OCI-M1 (cell line): ENCODE data around the gene MRPL32.
A peak's percentile ranks its signal among the peaks of the same experiment; 100 is the strongest.

ENCODE experiments used
- DNase-seq: peaks from one replicate; lab custom pipeline; 2025; lab: John Stamatoyannopoulos, UW

MRPL32 gene

DNA sequence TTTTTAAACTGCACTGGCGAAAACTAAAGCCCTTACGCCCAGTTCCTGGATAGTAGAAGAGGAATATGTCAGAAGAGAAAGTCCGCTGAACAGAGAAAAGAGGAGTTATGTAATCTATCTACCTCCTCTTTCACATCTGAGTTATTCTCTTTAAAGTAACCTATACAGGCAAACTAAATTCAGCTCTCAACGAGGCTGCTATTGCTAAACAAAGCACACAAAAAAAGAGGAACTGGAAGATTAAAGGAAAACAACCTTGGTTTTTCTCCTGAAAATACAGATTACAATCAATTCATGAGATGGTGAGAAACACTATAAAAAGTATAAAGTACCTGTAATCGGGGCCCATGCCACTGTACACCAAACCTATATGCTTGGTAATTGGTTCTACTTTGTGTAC is 6.0 kb upstream of the MRPL32 start:
- peak; percentile 58 for DNase-seq

DNA sequence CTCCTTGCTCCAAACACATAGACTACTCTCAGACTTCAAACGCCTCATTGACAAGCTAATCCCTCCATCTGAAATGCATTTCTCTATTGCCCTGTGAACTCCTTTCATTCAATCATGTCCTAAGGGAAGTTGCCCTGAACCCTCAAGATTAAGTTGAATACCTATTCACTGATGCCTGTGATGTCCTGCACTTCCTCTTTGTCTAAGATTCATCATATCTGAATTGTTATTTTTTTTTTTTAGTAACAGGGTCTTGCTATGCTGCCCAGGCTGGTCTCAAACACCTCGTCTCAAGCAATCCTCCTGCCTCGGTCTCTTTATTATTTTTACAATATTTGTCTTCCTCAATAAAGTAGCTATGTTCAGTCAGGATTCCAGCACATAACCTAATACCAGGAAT is 3.4 kb upstream of the MRPL32 start:
- DNase-seq, result peak; percentile 4

DNA sequence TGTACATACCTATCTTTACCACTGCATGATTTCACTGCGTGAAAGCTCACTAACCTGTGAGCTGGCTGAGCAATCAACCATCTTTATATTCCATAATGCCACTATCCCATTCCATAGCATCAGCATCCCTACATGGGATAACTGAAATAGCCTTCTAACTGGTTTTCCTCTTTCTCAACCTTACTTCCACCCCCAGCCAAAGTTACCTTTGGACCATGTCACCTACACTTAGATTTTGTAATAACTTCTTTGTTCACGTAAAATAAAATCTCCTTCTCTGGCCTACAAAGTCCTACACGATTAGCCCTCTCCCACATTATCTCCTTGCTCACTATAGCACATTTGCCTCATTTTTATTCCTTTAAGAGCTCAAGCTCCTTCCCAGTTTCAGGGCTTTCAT is 2.7 kb upstream of the MRPL32 start:
- no peak for DNase-seq

DNA sequence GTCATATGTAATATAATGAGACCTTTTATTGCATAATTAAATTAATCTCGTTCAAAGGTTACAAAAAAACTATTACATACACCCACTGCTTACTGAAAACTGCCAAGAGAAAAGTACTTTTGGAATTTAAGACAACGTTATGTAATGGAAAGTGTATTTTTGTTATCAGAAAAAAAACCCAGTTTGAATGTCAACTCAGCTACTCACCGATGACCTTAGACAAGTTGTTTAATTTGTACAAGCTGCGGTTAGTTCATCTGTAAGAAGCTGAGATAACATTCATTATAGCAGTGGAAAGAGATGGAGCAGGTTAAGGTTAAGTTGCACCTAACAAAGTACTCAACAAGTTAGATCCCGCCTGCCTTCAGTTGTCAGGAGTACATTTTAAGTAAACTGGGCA is 1.3 kb upstream of the MRPL32 start:
- peak; percentile 30 for DNase-seq

DNA sequence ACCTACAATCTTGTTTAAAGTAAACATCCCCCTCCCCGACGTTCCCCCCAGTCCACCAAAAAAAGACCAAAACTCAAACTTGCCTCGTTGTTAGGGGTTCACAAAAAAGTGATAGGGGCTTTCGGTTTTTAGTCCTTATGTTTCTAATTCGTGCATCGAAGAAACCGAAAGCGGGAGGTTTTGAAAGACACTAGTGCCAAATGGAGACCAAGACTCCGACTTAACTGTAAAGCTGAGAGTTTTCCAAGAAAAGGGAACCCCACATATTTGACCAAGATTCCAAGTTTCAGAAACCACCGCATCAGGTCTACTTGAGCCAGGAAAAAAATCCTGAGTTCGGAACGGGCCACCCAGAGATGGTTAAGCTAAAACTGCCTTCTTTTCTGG is 736 bp upstream of the MRPL32 start:
- DNase-seq, result peak; percentile 49

DNA sequence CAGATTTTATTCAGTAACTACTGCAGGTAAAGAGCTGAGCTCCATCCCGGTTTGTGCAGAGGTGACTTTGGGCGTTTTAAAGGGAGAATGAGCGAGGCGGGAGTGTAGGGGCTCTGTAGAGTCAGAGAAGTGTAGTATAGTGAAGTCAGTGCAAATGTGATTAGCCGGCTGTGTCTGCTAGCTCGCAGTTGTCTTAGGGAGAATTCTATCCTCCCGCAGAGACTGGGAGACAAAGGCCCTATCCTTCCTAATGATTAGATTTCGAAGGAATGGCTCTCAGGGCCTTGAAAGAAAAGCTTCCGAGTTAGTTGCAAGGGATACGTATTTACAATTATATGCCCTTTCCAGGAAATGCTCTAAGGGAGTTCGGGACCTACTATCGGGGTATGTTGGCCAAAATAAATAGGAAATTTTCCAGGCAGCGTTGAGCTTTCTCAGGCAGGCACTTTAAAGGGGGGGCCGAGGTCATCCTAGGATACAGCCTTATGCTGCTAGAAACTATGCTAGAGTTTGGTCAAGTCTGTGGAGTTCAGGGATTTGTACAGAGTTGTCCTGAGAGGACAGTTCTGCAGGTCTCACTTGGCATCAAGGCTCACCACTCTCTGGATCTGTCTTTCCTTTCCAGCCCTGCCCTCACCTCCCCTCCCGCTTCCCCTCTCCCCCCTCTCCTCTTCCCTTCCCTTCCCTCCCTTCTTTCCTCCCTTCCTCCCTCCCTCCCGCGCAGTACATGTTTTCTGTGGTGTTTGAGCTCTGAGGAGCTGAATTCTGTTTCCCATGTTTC is 825 bp downstream of the MRPL32 start:
- peak; percentile 22 for DNase-seq

DNA sequence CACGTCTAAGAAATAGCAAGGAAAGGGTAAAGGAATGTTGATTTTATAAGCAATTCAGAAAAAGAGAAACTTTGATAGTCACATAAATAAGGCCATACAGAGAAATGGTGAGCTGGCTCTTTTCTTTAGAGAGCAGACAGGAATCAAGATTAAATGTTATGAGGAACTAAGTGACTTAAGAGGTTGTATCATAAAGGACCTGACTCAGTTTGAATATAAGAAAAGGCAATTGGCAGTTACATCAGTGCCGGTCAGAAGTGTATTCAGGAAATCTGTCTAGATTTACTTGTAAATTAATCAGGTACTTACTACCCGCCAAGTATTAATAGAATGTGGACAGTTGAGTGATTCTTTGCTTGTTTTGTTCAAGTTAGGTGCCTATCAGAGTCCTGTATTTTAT is 2.1 kb downstream of the MRPL32 start:
- no peak for DNase-seq

DNA sequence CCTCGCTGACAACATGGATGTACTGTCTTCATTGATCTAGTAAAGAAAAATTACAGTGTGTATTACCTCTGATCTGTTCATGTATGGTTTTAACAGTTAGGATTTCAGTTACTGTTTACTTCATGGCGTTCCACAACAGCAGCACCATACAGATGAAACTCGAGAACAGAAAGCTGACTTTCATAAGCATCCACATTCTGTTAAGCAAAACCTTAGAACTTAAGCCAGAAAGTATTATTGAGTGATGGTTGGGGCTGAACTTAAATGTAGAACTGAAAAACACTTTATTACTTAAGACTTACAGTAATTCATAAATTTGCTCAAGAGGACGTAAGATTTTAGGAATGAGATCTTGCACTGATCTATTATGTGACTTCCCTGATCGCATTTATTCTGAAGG is 3.7 kb downstream of the MRPL32 start:
- no peak for DNase-seq

DNA sequence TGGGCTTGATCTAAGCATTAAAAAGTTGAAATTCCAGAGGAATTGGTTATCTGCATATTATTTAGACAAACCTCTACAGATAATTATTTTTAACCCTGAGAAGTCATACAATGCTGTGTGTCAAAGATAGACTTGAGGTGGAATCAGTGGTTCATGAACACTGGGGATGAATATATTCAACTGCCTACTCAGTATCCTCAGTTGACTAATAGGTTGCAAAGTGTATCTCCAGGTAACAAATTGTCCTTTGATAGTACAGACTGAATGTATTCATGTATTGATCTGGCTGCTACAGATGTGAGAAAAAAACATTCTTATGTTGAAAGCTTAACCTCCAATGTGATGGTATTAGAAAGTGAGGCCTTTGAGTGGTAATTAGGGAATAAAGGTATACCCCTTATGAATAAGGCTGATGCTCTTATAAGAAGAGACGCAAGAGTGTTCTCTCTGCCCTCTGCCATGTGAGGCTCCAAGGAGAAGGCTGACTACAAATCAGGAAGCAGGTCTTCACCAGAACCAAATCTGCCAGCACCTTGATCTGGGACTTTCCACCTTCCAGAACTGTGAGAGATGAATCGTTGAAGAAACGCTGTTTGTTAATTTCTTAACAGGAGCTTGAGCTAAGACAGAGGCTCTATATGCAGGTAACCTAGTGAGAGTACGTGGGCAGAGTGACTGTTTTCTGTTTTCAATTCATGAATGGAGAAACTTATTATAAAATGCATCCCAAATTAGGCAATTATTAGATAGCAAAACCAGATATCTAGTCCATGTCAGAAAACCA is 7.5 kb downstream of the MRPL32 start:
- no peak for DNase-seq

DNA sequence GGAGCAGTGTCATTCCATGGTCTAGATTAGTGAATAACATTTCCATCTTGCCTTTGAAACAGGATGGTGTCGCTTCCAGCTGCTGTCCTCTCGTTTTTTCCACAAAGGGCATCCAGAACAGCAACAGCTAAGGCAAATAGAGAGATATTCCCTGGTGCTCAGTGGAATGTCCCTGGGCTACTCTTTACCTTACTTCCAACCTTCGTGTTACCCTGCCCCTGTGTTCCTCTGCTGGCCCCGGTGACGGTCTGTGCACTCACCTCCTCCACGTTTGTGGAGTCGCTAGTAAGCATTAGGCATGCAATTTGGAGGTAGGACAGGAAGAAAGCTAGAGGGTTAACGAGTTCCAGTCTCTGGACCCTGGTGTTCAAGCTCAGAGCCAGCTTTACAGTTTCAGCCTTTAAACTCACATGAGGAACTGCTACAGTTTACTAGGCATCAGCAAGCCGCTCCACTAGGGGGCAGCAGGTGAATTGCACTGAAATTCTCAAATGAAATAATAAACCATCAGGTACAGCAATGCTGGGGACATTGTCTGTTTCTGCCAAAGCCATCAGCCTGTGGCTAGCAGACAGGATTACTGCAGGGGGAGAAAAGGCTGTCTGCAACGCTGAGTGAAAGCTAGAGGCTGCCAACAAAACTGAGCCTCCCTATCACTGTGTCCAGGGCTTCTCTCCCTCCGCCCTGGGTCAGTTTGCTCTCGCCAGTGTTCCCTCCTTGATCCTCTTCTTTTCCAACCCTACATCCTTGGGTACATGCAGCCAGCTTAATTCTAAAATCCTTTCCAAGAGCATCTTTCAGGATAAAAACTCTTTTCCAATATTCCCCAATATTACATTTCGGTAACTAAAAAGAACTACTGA is 9.0 kb downstream of the MRPL32 start:
- DNase-seq, result peak; percentile 80

DNA sequence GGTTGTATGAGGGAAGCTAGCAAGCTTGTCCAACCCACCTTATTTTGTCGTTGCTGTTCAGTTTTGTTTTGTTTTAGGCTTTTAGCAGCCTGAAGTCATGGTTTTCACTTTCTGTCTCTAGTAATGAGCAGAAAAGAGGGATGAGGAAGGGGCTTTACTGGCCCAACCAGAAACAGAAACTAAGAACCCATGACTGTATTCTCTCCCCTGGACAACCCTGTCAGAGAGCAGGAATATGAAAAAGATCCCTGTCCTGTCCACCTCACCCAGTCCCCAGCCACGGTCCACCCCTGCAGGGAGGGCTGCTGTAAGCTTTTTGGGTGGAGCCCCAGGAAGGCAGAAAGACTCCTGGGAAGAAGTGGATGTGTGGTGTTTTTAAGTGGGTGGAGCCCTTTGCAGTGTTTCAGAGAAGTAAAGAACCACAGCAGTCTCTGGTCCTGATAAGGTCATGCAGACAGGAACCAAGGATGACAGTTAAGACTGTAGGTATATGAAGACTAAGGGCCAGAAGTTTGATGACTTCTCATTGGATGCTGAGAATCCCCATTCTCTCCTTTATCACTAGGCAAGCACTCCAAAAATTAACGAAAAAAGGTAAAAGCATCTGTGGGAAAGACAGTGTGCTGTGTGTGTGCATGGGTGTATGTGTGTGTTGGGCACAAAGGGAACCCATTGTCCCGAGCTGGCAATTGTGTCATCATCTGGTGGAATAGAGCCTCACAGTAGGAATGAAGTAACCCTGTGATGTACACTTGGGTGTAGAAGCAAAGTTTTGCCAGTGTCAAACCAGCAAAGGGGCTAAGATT is 13.8 kb downstream of the MRPL32 start:
- DNase-seq, result peak; percentile 77

DNA sequence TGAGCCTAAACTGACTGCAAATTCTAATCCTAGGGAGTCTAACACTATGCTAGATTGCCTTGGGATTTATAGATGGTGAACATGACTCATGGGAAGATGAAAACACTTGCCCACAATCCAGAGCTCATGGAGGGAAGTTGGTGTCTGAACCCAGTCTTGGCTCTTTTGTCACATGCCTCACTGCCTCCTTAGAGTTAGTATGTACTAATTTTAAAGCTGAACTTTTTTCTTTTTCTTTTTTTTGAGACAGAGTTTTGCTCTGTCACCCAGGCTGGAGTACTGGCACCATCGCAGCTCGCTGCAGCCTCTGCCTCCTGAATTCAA is 14.4 kb downstream of the MRPL32 start:
- DNase-seq, result no peak

DNA sequence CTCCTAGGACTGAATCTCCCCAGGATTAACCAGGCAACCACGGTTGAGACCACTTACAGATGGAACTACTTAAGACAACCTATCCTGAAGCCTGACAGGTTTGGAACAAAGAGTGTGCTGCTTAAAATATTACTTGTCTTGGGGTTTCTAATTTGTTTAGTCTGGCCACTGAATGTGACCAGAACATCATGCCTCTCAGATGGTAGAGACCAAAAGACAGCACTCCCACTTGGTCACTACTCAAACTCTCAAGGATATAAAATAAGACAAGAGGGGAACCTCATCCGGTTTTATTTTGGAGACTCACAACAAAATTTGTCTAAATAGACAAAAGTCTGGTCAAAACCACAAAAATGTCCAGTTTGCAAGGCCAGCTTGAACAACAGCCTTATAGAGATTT is 15.3 kb downstream of the MRPL32 start:
- no peak for DNase-seq

DNA sequence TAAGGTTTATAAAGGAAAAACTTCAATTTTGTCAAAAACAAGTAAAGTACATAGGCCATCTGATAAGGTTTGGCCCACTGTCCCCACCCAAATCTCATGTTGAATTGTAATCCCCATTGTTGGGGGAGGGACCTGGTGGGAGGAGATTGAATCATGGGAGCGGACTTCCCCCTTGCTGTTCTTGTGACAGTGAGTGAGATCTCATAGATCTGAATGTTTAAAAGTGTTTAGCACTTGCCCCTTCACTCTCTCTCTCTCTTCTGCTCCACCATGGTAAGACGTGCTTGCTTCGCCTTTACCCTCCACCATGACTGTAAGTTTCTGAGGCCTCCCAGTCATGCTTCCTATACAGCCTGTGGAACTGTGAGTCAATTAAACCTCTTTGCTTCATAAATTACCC is 18.2 kb downstream of the MRPL32 start:
- no peak for DNase-seq

DNA sequence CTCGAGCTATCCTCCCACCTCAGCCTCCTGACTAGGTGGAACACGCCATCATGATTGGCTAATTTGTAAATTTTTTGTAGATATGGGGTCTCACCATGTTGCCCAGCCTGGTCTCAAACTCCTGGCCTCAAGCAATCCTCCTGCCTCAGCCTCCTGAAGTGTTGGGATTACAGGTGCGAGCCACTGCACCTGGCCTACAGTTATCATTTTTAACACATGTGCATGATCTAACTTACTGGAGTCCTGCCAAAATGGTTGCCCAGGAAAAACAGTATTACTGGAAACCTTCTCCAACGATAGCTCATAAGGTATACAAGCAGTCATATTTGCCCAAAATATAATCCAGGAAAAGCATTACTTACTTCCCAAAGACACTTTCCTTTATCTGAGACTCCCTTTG is 20.2 kb downstream of the MRPL32 start:
- DNase-seq, result no peak

DNA sequence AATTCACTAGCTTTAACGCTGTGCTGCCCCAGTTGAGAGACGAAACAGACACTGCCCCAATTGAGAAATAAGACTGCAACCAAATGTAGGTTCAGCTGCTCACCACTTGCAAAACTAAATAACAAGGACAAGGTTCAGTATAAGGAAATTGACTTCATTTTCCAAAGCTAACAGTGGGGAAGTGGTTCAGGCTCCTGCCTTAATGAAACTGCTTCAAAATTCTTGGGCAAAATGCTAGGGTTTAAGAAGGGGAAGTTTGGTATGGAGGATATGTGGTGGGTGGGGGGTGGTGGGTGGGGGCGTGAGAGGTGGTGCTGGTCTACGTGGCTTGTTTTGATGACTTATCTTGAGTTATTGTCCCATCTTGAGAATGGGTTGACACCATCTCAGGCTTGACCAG is 21.8 kb downstream of the MRPL32 start:
- no peak for DNase-seq

DNA sequence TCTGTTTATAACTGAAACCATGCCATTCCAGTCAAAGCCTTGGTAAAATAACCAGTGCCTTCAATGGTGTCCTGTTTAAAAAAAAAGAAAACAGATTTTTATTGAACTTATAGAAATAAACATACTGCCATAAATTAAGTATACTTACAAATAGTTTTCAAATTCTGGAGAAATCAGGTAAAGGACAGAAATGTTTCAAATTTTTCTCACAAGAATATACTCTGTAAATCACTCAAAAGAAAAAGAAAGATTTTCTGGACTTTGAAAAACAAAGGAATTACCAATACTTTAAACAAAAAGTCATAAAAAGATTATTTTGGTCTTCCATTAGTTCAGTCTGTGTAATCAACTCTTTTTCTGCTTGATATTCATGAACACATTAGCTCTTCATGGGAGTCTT is 23.9 kb downstream of the MRPL32 start:
- DNase-seq, result no peak

DNA sequence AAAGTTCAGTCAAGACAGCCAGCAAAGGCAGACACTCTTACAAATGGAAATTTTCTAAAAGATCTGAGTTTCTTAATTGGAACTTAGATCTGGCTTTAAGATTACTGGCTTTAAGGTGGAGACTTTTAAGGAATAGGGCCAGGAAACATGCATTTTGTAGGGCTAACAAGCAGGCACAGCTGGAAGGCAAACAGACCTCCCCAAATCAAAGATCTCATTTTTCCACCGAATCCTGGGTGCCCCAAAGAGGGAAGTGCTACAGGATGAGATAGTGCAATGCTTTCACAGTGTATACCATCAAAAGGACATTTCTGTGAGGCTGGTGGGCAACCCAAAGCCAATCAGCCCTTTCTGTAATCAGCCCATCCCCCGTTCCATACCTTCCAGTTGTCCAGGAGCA is 27.4 kb downstream of the MRPL32 start:
- no peak for DNase-seq

DNA sequence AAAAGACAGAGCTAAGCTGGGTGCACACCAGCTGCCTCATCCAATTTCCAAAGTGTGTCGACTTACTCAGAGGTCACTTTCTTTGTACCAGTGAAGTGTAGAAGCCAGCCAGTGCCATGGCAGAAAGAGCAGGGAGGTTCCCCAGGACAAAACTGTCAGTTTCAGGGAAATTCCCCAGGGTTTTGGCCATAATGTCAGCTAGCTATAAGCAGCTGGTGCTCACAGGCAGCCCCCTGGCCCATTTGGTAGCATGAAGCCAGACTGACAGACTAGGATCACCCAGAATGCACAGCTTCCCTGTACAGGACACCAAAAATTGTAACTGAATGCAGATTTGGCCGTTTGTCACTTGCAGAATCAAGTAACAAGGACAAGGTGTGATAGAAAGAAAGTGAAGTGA is 28.6 kb downstream of the MRPL32 start:
- no peak for DNase-seq

DNA sequence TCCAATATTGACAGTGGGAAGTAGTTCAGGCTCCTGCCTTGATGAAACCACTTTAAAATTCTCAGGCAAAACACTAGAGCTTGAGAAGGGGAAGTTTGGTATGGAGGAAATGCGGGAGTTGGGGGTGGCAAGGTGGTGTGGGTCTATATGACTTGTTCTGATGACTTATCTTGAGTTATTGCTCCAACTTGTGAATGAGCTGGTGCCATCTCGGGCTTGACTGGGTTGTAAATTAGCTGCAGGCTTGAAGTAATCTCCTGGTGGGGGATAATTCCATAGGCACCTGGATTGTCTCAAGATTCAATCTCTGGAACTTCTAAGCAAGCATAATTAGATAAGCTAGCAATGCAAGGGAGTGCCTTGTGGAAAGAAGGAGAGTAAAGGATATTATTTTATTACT is 29.0 kb downstream of the MRPL32 start:
- no peak for DNase-seq

DNA sequence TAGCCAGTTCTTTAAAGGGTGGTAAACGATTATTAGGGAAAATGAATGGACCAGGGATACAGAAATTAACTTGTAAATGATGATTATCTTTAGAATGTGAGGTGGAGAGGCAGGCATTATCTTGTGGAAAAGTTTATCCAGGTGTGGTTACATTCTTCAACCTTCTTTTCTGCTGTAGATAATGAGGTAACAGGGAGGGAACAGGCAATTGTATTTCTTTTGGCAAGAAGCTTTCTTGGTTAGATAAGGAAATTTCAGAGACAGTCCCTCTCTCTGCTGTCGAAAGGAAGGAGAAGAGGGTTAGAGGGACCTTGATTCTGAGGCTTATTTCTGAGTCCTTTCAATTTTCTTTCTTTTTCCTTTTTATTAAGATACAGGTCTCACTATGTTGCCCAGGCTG is 32.1 kb downstream of the MRPL32 start:
- DNase-seq, result no peak
